HepG2 (cell line): ENCODE measurements around the gene STUB1. TPM values are rescaled to one million over a fixed set of nuclear protein-coding genes. Genes with fewer than 3 reads are reported as not detected.
A peak's percentile ranks its signal among the peaks of the same experiment; 100 is the strongest.

Source experiments
- ATF7 ChIP-seq, 2 experiments: fragments of 450-650 bp in 1 of 2; sonication (generic) in 1 of 2; formaldehyde crosslinking in 1 of 2; IDR thresholded peaks; 2 replicates each; pipeline versions ENCODE4 v1.4.0 to v1.6.1; 2016 to 2020; ENCODE audit warnings: antibody characterized with exemption in 1 of 2, mild to moderate bottlenecking in 1 of 2, missing genetic modification reagents in 1 of 2
- GLI4 ChIP-seq: sonication (generic); formaldehyde crosslinking; IDR thresholded peaks from 2 replicates; pipeline ENCODE4 v1.5.1; 2020; ENCODE audit warnings: missing genetic modification reagents, mild to moderate bottlenecking, moderate library complexity, borderline replicate concordance
- KDM2A ChIP-seq: sonication (generic); formaldehyde crosslinking; IDR thresholded peaks from 2 replicates; pipeline ENCODE4 v1.4.0; 2020; ENCODE audit warnings: low read depth, missing genetic modification reagents, borderline replicate concordance
- PHF8 ChIP-seq: sonication (generic); formaldehyde crosslinking; IDR thresholded peaks from 2 replicates; pipeline ENCODE4 v1.5.0; 2020; ENCODE audit warnings: missing genetic modification reagents
- POLR2A ChIP-seq, 2 experiments: IDR thresholded peaks; 2 replicates each; pipeline ENCODE4 v1.6.1; 2011; ENCODE audit warnings: low read depth in 2 of 2, low read length in 2 of 2, mild to moderate bottlenecking in 1 of 2, moderate library complexity in 1 of 2; ENCODE audit not compliant: insufficient read depth in 1 of 2
- SMAD3 ChIP-seq: sonication (generic); formaldehyde crosslinking; IDR thresholded peaks from 2 replicates; pipeline ENCODE4 v1.4.0; 2020; ENCODE audit warnings: missing genetic modification reagents
- SPEN ChIP-seq: sonication (generic); formaldehyde crosslinking; IDR thresholded peaks from 2 replicates; pipeline ENCODE4 v1.5.1; 2020; ENCODE audit warnings: low read depth, mild to moderate bottlenecking, missing genetic modification reagents
- ZBTB38 ChIP-seq: sonication (generic); formaldehyde crosslinking; IDR thresholded peaks from 2 replicates; pipeline ENCODE4 v1.5.1; 2020; ENCODE audit warnings: mild to moderate bottlenecking, missing genetic modification reagents
- ZFX ChIP-seq: sonication (generic); formaldehyde crosslinking; IDR thresholded peaks from 2 replicates; pipeline ENCODE4 v1.4.0; 2020; ENCODE audit warnings: mild to moderate bottlenecking, low read depth, missing genetic modification reagents, moderate library complexity
- ZNF605 ChIP-seq: sonication (generic); formaldehyde crosslinking; IDR thresholded peaks from 2 replicates; pipeline ENCODE4 v1.8.0; 2022; ENCODE audit warnings: mild to moderate bottlenecking, missing genetic modification reagents
- ZNF674 ChIP-seq: sonication (generic); formaldehyde crosslinking; IDR thresholded peaks from 2 replicates; pipeline ENCODE4 v1.5.0; 2020; ENCODE audit warnings: low read depth, mild to moderate bottlenecking, missing genetic modification reagents
- ZNF761 ChIP-seq: sonication (generic); formaldehyde crosslinking; conservative IDR thresholded peaks from 2 replicates; pipeline ENCODE4 v1.4.0; 2020; ENCODE audit warnings: mild to moderate bottlenecking, missing genetic modification reagents
- polyA plus RNA-seq, 8 experiments: library from polyadenylated mRNA; depleted of rRNA in 3 of 8; stranded (reverse) in 7 of 8; unstranded in 1 of 8; fragments of >200 nt; fragmentation: Illumina TruSeq in 4 of 8; extraction: Trizol in 4 of 8; gene quantifications; 2 replicates each; pipeline versions ENCODE4 v1.2.1 to v1.2.3, GENCODE V29; 2011 to 2016; ENCODE audit warnings: low read depth in 4 of 8, missing spikeins in 1 of 8, mixed read lengths in 1 of 8; ENCODE audit not compliant: insufficient read depth in 1 of 8
- total RNA-seq, 5 experiments: library from RNA; depleted of rRNA; stranded (reverse); fragments of >200 nt; fragmentation: Illumina TruSeq; extraction: Trizol; gene quantifications; 2 replicates each; pipeline ENCODE4 v1.2.3, GENCODE V29; 2016; ENCODE audit warnings: low read depth in 1 of 5
- TF ChIP-seq, protein P1 (sequence below): sonication (generic); formaldehyde crosslinking; IDR thresholded peaks from 2 replicates; pipeline ENCODE4 v1.5.0; 2020; ENCODE audit warnings: mild to moderate bottlenecking, missing genetic modification reagents
- TF ChIP-seq, protein P2 (sequence below): sonication (generic); formaldehyde crosslinking; IDR thresholded peaks from 2 replicates; pipeline ENCODE4 v1.5.1; 2020; ENCODE audit warnings: mild to moderate bottlenecking, missing genetic modification reagents, moderate library complexity
- TF ChIP-seq, protein P3 (sequence below): sonication (generic); formaldehyde crosslinking; IDR thresholded peaks from 2 replicates; pipeline ENCODE4 v1.5.0; 2020; ENCODE audit warnings: missing genetic modification reagents
- TF ChIP-seq, protein P4 (sequence below): IDR thresholded peaks from 2 replicates; pipeline ENCODE4 v1.6.1; 2016; ENCODE audit warnings: mild to moderate bottlenecking, missing biosample characterization, missing genetic modification reagents
- TF ChIP-seq, protein P5 (sequence below): sonication (generic); formaldehyde crosslinking; IDR thresholded peaks from 2 replicates; pipeline ENCODE4 v1.4.0; 2020; ENCODE audit warnings: missing genetic modification reagents, borderline replicate concordance

The STUB1 gene
- total and polyA plus RNA-seq, 2 of the 13 experiments (the other 11 are each of a cell fraction or from before 2014, with no cell fraction given) = 52.9 to 78.2 TPM

DNA sequence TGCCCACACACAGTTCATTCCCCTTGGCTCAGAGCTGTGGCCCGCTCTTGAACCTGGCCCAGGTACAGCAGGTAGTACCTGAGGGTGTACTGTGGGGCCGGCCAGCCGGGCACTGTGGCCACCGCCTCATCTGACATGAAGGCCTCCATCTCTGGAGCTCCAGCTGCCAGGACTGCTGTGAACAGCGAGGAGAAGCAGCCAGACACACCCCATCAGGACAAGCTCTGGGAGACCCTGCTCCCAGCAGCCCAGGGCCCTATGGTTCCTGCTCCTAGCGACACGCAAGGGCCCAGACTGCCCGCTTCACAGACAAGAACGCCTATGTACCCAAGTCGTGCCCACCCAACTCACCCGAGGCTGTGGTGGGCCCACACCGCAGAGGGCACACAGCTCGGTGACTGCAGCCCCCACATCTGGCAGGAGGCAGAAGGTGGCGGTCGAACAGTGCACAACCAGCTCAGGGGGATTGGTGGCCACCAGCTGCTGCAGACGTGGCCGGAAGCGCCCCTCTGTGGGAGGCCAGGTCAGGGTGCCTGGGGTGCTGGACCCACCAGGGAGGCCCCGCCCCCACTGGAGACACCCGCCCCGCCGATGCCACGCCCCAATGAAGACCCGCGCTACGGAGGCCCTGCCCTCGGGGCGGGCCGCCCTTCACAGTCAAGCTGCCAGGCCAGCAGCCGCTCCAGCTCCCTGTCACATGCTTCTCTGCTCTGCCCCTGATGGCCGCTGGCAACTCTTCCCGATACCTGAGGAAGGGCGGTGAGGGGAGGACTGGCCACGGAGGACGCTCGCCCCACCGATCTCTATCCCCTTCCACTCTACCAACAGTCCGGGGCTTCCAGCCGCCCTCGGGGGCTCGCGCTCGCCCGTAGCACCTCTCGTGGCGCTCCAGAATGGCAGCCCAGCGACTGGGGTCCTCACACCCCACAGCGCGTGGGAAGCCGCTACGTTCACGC, 1.1 kb upstream of the STUB1 start (continued):
- peak; percentile 50 for TF ChIP-seq PHF8 (CRISPR knock-in tag)
- TF ChIP-seq, protein P1, sequence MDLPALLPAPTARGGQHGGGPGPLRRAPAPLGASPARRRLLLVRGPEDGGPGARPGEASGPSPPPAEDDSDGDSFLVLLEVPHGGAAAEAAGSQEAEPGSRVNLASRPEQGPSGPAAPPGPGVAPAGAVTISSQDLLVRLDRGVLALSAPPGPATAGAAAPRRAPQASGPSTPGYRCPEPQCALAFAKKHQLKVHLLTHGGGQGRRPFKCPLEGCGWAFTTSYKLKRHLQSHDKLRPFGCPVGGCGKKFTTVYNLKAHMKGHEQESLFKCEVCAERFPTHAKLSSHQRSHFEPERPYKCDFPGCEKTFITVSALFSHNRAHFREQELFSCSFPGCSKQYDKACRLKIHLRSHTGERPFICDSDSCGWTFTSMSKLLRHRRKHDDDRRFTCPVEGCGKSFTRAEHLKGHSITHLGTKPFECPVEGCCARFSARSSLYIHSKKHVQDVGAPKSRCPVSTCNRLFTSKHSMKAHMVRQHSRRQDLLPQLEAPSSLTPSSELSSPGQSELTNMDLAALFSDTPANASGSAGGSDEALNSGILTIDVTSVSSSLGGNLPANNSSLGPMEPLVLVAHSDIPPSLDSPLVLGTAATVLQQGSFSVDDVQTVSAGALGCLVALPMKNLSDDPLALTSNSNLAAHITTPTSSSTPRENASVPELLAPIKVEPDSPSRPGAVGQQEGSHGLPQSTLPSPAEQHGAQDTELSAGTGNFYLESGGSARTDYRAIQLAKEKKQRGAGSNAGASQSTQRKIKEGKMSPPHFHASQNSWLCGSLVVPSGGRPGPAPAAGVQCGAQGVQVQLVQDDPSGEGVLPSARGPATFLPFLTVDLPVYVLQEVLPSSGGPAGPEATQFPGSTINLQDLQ = peak; percentile 47; the same call in 1 of the 2 replicates
- TF ChIP-seq, protein P2, sequence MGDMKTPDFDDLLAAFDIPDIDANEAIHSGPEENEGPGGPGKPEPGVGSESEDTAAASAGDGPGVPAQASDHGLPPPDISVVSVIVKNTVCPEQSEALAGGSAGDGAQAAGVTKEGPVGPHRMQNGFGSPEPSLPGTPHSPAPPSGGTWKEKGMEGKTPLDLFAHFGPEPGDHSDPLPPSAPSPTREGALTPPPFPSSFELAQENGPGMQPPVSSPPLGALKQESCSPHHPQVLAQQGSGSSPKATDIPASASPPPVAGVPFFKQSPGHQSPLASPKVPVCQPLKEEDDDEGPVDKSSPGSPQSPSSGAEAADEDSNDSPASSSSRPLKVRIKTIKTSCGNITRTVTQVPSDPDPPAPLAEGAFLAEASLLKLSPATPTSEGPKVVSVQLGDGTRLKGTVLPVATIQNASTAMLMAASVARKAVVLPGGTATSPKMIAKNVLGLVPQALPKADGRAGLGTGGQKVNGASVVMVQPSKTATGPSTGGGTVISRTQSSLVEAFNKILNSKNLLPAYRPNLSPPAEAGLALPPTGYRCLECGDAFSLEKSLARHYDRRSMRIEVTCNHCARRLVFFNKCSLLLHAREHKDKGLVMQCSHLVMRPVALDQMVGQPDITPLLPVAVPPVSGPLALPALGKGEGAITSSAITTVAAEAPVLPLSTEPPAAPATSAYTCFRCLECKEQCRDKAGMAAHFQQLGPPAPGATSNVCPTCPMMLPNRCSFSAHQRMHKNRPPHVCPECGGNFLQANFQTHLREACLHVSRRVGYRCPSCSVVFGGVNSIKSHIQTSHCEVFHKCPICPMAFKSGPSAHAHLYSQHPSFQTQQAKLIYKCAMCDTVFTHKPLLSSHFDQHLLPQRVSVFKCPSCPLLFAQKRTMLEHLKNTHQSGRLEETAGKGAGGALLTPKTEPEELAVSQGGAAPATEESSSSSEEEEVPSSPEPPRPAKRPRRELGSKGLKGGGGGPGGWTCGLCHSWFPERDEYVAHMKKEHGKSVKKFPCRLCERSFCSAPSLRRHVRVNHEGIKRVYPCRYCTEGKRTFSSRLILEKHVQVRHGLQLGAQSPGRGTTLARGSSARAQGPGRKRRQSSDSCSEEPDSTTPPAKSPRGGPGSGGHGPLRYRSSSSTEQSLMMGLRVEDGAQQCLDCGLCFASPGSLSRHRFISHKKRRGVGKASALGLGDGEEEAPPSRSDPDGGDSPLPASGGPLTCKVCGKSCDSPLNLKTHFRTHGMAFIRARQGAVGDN (CRISPR knock-in tag) = peak; percentile 80
- TF ChIP-seq POLR2A (IDR thresholded peaks at IDR 0.05; ENCODE audit: insufficient read depth in 1 of 2, low read depth in 2 of 2, low read length in 2 of 2) = peak; percentile 32 to 76; a peak in 2 of 4 replicates
- peak; percentile 13; the same call in 1 of the 2 replicates for TF ChIP-seq ZNF761 (CRISPR knock-in tag)
- TF ChIP-seq, protein P3, sequence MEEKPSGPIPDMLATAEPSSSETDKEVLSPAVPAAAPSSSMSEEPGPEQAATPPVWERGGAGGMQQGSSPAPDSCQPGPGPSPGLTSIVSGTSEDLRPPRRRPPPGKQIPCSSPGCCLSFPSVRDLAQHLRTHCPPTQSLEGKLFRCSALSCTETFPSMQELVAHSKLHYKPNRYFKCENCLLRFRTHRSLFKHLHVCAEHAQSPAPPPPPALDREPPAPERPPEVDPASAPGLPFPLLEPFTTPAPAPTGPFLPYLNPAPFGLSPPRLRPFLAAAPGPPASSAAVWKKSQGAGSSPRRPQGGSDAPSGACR (CRISPR knock-in tag) = peak; percentile 11; the same call in 1 of the 2 replicates
- peak; percentile 33; the same call in 1 of the 2 replicates for TF ChIP-seq ZNF674 (CRISPR knock-in tag)
- TF ChIP-seq KDM2A (CRISPR knock-in tag) = peak; percentile 81
- no peak for TF ChIP-seq SMAD3 (CRISPR knock-in tag)
- TF ChIP-seq, protein P4, sequence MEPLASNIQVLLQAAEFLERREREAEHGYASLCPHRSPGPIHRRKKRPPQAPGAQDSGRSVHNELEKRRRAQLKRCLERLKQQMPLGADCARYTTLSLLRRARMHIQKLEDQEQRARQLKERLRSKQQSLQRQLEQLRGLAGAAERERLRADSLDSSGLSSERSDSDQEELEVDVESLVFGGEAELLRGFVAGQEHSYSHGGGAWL (CRISPR knock-in tag) = 0 out of 2 replicates have a peak, but pooled peaks have one; percentile 36
- TF ChIP-seq ZFX (CRISPR knock-in tag) = peak; percentile 87
- 0 out of 2 replicates have a peak, but pooled peaks have one; percentile 41 for TF ChIP-seq GLI4
- peak; percentile 97 for TF ChIP-seq ZBTB38 (CRISPR knock-in tag)
- peak; percentile 85 for TF ChIP-seq ZNF605
- TF ChIP-seq, protein P5, sequence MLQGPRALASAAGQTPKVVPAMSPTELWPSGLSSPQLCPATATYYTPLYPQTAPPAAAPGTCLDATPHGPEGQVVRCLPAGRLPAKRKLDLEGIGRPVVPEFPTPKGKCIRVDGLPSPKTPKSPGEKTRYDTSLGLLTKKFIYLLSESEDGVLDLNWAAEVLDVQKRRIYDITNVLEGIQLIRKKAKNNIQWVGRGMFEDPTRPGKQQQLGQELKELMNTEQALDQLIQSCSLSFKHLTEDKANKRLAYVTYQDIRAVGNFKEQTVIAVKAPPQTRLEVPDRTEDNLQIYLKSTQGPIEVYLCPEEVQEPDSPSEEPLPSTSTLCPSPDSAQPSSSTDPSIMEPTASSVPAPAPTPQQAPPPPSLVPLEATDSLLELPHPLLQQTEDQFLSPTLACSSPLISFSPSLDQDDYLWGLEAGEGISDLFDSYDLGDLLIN (CRISPR knock-in tag) = peak; percentile 12; the same call in 1 of the 2 replicates
- TF ChIP-seq SPEN (CRISPR knock-in tag) = peak; percentile 76
- TF ChIP-seq ATF7 (IDR thresholded peaks at IDR 0.05) = no peak
- peak; percentile 39; the same call in 1 of the 2 replicates for TF ChIP-seq ATF7 (CRISPR knock-in tag; IDR thresholded peaks at IDR 0.05)
